Fibroblast of lung (primary cell): ENCODE data around the gene PI16. TPM values are rescaled to one million over a fixed set of nuclear protein-coding genes. Genes with fewer than 3 reads are reported as not detected.
A peak's percentile ranks its signal among the peaks of the same experiment; 100 is the strongest.

Experiments used
- DNase-seq, 2 donors: peaks; one replicate each; pipeline versions ENCODE4 v3.0.0 to v3.0.0-alpha.2; 2010; ENCODE audit warnings: low read depth in 2 of 2
- H2AFZ ChIP-seq: 2 replicates; pipeline ENCODE4 v1.5.1; 2012; ENCODE audit warnings: low read length, control low read depth, inconsistent platforms
- H3K27ac ChIP-seq: 2 replicates; pipeline ENCODE4 v1.5.1; 2011; ENCODE audit warnings: low read length, control low read depth; ENCODE audit not compliant: insufficient read depth
- H3K27me3 ChIP-seq: 2 replicates; pipeline ENCODE4 v1.5.1; 2011; ENCODE audit warnings: mild to moderate bottlenecking, low read length; ENCODE audit not compliant: control insufficient read depth, insufficient read depth
- H3K36me3 ChIP-seq: 2 replicates; pipeline ENCODE4 v1.5.1; 2011; ENCODE audit warnings: low read length; ENCODE audit not compliant: control insufficient read depth, insufficient read depth
- H3K4me1 ChIP-seq: 2 replicates; pipeline ENCODE4 v1.5.1; 2011; ENCODE audit warnings: low read length; ENCODE audit not compliant: control insufficient read depth, insufficient read depth; ENCODE audit errors: extremely low read depth
- H3K4me2 ChIP-seq: 2 replicates; pipeline ENCODE4 v1.5.1; 2011; ENCODE audit warnings: low read length, control low read depth; ENCODE audit not compliant: insufficient read depth; ENCODE audit errors: extremely low read depth
- H3K4me3 ChIP-seq, 4 experiments: fragments of 200-600 bp in 1 of 4; sonication (generic) in 1 of 4; replicated peaks in 1 of 4; 2 replicates each; pipeline ENCODE4 v1.5.1; 2011 to 2016; ENCODE audit warnings: low read length in 4 of 4, low read depth in 3 of 4, mild to moderate bottlenecking in 3 of 4, control low read depth in 2 of 4, inconsistent platforms in 1 of 4, mixed read lengths in 1 of 4; ENCODE audit not compliant: insufficient read depth in 1 of 4; ENCODE audit errors: control extremely low read depth in 1 of 4
- H3K79me2 ChIP-seq: 2 replicates; pipeline ENCODE4 v1.5.1; 2012; ENCODE audit warnings: mild to moderate bottlenecking, low read length, inconsistent platforms; ENCODE audit not compliant: control insufficient read depth, insufficient read depth
- H3K9ac ChIP-seq: 2 replicates; pipeline ENCODE4 v1.5.1; 2011; ENCODE audit warnings: mild to moderate bottlenecking, low read length, control low read depth; ENCODE audit not compliant: insufficient read depth
- H3K9me3 ChIP-seq: 2 replicates; pipeline ENCODE4 v1.5.1; 2012; ENCODE audit warnings: low read depth, low read length; ENCODE audit not compliant: control insufficient read depth, insufficient read depth
- H4K20me1 ChIP-seq: 2 replicates; pipeline ENCODE4 v1.5.1; 2011; ENCODE audit warnings: low read length; ENCODE audit not compliant: control insufficient read depth, insufficient read depth; ENCODE audit errors: extremely low read depth
- EZH2 ChIP-seq: IDR thresholded peaks from 2 replicates; pipeline ENCODE4 v1.5.1; 2012; ENCODE audit warnings: low read length, control low read depth, mild to moderate bottlenecking; ENCODE audit errors: missing control alignments
- polyA plus RNA-seq, 2 donors: library from polyadenylated mRNA; depleted of rRNA in 1 of 2; stranded (reverse) in 1 of 2; unstranded in 1 of 2; fragments of >200 nt; gene quantifications; 2 replicates each; pipeline ENCODE4 v1.2.1, GENCODE V29; 2011 to 2012; ENCODE audit warnings: missing spikeins in 1 of 2
- total RNA-seq: library from RNA; depleted of rRNA; stranded (reverse); fragments of >200 nt; gene quantifications from 2 replicates; pipeline ENCODE4 v1.2.1, GENCODE V29; 2014
- TF ChIP-seq, protein P1 (sequence below), 2 donors: IDR thresholded peaks in 1 of 2; conservative IDR thresholded peaks in 1 of 2; 1 replicate in 1 of 2; 2 replicates in 1 of 2; pipeline ENCODE4 v1.5.1; 2011 to 2012; ENCODE audit warnings: low read length in 2 of 2, control low read depth in 1 of 2, inconsistent platforms in 1 of 2, low read depth in 1 of 2, mild to moderate bottlenecking in 1 of 2

The PI16 gene
- total and polyA plus RNA-seq, 2 donors (not counting 1 experiment from before 2014, with no cell fraction given): 0.09 TPM; not detected in 1

DNA sequence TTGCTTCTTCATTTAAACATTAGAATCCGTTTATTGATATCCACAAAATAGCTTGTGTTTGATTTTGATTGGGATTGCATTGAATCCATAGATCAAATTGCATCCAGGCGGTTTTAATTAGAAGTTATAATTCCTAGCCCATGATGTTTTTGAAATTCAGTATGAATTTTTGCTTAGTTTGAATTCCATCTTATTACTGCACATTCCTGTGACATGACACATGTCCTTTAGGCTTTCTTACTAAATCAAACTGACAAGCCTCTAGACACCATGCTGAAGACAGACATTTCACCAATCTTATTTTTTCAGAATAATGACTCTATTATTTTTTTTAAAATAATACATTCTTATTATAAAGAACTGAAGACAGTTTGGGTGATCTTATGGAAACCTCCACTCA lies 21.4 kb upstream of the PI16 start:
- peaks cover 7% of the 10 kb centered on the region for H3K4me1 ChIP-seq
- DNase-seq: peak; percentile 50 to 61
- no peak overlapping the region for H3K9ac ChIP-seq
- no peak overlapping the region for H3K4me3 ChIP-seq
- no peaks in the 10 kb centered on the region for H3K27me3 ChIP-seq
- H3K27ac ChIP-seq: no peak overlapping the region
- no peaks in the 10 kb centered on the region for H3K79me2 ChIP-seq
- no peak overlapping the region for H2AFZ ChIP-seq
- no peak overlapping the region for H3K4me2 ChIP-seq
- TF ChIP-seq EZH2: no peak
- TF ChIP-seq, protein P1, sequence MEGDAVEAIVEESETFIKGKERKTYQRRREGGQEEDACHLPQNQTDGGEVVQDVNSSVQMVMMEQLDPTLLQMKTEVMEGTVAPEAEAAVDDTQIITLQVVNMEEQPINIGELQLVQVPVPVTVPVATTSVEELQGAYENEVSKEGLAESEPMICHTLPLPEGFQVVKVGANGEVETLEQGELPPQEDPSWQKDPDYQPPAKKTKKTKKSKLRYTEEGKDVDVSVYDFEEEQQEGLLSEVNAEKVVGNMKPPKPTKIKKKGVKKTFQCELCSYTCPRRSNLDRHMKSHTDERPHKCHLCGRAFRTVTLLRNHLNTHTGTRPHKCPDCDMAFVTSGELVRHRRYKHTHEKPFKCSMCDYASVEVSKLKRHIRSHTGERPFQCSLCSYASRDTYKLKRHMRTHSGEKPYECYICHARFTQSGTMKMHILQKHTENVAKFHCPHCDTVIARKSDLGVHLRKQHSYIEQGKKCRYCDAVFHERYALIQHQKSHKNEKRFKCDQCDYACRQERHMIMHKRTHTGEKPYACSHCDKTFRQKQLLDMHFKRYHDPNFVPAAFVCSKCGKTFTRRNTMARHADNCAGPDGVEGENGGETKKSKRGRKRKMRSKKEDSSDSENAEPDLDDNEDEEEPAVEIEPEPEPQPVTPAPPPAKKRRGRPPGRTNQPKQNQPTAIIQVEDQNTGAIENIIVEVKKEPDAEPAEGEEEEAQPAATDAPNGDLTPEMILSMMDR (conservative IDR thresholded peaks at IDR 0.05 in 1 of 2, IDR thresholded peaks at IDR 0.05 in 1 of 2; ENCODE audit: low read depth in 1 of 2, low read length in 2 of 2): no peak
- H3K9me3 ChIP-seq: no peaks in the 10 kb centered on the region
- no peaks in the 10 kb centered on the region for H3K36me3 ChIP-seq
- no peaks in the 10 kb centered on the region for H4K20me1 ChIP-seq

DNA sequence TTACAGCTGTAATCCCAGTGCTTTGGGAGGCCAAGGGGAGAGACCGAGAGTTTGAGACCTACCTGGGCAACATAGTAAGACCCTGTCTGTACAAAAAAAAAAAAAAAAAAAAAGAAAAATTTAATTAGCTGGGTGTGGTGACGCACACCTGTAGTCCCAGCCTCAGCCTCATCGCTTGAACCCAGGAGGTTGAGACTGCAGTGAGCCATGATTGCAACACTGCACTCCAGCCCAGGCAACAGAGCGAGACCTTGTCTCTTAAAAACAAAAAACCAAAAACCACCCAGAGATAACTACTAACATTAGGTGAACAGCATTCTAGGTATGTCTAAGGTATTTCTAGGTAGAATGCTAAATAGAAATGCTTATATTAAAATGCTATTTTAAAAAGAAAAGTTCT lies 21.0 kb upstream of the PI16 start:
- Histone ChIP-seq H3K27ac (no peak overlapping the region), H3K4me2 (no peak overlapping the region), H3K4me3 (no peak overlapping the region)

DNA sequence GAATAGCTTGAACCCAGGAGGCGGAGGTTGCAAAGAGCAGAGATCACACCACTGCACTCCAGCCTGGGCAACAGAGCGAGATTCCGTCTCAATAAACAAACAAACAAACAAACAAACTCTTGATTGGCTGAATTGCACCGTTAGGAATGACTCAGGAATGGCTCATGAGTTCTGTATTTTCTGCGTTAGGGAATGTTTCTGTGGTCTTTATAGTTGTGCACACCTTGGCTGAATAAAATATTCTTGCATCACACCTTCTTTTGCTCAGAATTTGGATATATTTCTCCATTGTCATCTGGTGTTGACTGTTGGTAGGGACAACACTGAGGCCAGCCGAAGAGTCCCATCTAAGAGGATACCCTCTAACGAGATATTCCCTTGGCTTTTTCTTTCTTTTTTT lies 19.6 kb upstream of the PI16 start:
- DNase-seq: no peak
- H4K20me1 ChIP-seq: no peaks in the 10 kb centered on the region
- no peak overlapping the region for H3K27ac ChIP-seq
- H2AFZ ChIP-seq: no peak overlapping the region
- no peaks in the 10 kb centered on the region for H3K79me2 ChIP-seq
- no peaks in the 10 kb centered on the region for H3K9me3 ChIP-seq
- no peaks in the 10 kb centered on the region for H3K27me3 ChIP-seq
- no peak overlapping the region for H3K9ac ChIP-seq
- no peaks in the 10 kb centered on the region for H3K36me3 ChIP-seq
- no peak overlapping the region for H3K4me2 ChIP-seq
- H3K4me3 ChIP-seq: no peak overlapping the region
- peaks cover 3% of the 10 kb centered on the region for H3K4me1 ChIP-seq
- TF ChIP-seq, protein P1 (conservative IDR thresholded peaks at IDR 0.05 in 1 of 2, IDR thresholded peaks at IDR 0.05 in 1 of 2; ENCODE audit: low read depth in 1 of 2, low read length in 2 of 2): no peak
- TF ChIP-seq EZH2: no peak

More for the DNA sequence above, 21.0 kb upstream of the PI16 start:
- no peak for DNase-seq
- Histone ChIP-seq H3K27me3 (no peaks in the 10 kb centered on the region), H3K9ac (no peak overlapping the region), H4K20me1 (no peaks in the 10 kb centered on the region), H3K4me1 (peaks cover 8% of the 10 kb centered on the region), H3K79me2 (no peaks in the 10 kb centered on the region), H2AFZ (no peak overlapping the region), H3K9me3 (no peaks in the 10 kb centered on the region), H3K36me3 (no peaks in the 10 kb centered on the region)
- TF ChIP-seq, protein P1 (conservative IDR thresholded peaks at IDR 0.05 in 1 of 2, IDR thresholded peaks at IDR 0.05 in 1 of 2; ENCODE audit: low read depth in 1 of 2, low read length in 2 of 2): no peak
